Activated naive CD8-positive, alpha-beta T cell (primary cell): ENCODE data around the gene PFKFB1.
"Not testable (repeated sequence)": the region's sequence is repeated elsewhere in the genome, so short reads cannot be mapped to it uniquely, and the experiment has no call there.

Source experiments
- H3K27ac Mint-ChIP-seq: one replicate; pipeline ENCODE4 v1.8.0; 2021; ENCODE audit warnings: mixed read lengths
- H3K27me3 Mint-ChIP-seq: one replicate; pipeline ENCODE4 v1.8.0; 2021; ENCODE audit warnings: mixed read lengths
- H3K36me3 Mint-ChIP-seq: one replicate; pipeline ENCODE4 v1.8.0; 2021; ENCODE audit warnings: mixed read lengths
- H3K4me1 Mint-ChIP-seq: one replicate; pipeline ENCODE4 v1.8.0; 2021; ENCODE audit warnings: low read depth, mixed read lengths
- H3K4me3 Mint-ChIP-seq: one replicate; pipeline ENCODE4 v1.8.0; 2021; ENCODE audit warnings: mild to moderate bottlenecking, mixed read lengths
- H3K9me3 Mint-ChIP-seq: one replicate; pipeline ENCODE4 v1.8.0; 2021; ENCODE audit warnings: low read depth, mixed read lengths

The PFKFB1 gene

DNA sequence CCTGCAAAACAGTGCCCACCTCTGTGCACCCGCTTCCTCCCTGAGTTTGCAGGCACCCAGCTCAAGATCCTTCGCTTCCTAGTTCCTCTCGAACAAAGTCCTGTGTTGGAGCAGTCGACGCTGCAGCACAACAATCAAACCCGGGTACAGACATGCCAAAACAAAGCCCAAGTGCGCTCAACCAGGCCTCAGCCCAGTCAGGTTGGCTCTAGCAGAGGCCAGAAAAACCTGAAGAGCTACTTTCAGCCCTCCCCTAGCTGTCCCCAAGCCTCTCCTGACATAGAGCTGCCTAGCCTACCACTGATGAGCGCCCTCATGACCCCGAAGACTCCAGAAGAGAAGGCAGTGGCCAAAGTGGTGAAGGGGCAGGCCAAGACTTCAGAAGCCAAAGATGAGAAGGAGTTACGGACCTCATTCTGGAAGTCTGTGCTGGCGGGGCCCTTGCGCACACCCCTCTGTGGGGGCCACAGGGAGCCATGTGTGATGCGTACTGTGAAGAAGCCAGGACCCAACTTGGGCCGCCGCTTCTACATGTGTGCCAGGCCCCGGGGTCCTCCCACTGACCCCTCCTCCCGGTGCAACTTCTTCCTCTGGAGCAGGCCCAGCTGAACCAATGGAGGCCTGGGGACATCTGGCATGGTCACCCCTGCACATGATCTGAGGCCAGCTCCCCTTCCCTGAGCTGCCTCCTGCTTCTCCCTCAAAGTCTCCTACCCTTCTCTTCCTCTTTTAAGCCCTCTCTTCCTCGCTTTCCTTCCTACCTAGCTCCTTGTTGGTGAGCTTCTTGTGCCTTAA, 13.0 kb upstream of the PFKFB1 start:
- no peak overlapping the region for H3K27ac Mint-ChIP-seq
- no peaks in the 10 kb centered on the region for H3K9me3 Mint-ChIP-seq
- H3K4me1 Mint-ChIP-seq, result peaks cover 29% of the 10 kb centered on the region
- H3K4me3 Mint-ChIP-seq, result no peak overlapping the region
- H3K27me3 Mint-ChIP-seq, result no peaks in the 10 kb centered on the region
- H3K36me3 Mint-ChIP-seq, result peaks cover 10% of the 10 kb centered on the region

DNA sequence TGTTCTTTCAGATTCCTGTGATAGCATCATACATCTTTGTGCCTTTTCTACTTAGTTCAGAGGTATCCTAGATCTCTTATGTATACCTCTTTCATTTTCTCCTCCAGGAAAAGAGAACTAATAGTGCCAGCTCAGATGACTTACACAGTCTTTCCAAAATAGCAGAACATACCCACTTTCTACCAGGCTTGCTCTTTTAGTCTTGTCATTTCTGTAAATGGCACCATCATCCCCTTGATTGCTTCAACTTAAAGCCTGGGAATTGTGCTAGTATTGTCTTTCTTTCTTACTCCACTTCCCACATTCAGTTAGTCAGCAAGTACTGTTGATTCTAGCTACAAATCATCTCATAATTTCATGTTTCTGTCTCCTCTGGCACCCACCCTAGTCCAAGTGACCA, 11.3 kb upstream of the PFKFB1 start:
- Mint-ChIP-seq H3K4me3 (no peak overlapping the region), H3K4me1 (peaks cover 39% of the 10 kb centered on the region), H3K9me3 (no peaks in the 10 kb centered on the region), H3K36me3 (peaks cover 10% of the 10 kb centered on the region), H3K27ac (no peak overlapping the region), H3K27me3 (no peaks in the 10 kb centered on the region)

DNA sequence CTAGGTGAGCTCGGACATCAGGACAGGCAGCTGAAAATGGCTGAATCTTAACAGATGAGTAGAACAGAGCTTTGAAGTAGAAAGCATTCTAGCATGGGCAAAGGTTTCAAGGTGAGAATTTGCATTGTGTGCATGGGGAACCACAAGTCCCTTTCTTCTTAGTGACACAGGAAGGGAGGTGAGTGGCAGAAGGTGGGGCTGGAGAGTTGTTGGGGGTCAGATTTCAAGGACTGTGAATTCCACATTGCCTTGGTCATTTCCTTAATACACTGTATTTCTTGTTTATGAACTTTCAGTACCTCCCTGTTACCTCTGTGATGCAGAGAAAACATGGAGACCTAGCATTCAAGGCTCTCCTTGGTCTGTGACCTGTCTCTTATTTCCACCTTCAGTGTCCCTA, 10.2 kb upstream of the PFKFB1 start:
- H3K27ac Mint-ChIP-seq, result no peak overlapping the region
- H3K4me3 Mint-ChIP-seq, result no peak overlapping the region
- H3K36me3 Mint-ChIP-seq, result peaks cover 10% of the 10 kb centered on the region

DNA sequence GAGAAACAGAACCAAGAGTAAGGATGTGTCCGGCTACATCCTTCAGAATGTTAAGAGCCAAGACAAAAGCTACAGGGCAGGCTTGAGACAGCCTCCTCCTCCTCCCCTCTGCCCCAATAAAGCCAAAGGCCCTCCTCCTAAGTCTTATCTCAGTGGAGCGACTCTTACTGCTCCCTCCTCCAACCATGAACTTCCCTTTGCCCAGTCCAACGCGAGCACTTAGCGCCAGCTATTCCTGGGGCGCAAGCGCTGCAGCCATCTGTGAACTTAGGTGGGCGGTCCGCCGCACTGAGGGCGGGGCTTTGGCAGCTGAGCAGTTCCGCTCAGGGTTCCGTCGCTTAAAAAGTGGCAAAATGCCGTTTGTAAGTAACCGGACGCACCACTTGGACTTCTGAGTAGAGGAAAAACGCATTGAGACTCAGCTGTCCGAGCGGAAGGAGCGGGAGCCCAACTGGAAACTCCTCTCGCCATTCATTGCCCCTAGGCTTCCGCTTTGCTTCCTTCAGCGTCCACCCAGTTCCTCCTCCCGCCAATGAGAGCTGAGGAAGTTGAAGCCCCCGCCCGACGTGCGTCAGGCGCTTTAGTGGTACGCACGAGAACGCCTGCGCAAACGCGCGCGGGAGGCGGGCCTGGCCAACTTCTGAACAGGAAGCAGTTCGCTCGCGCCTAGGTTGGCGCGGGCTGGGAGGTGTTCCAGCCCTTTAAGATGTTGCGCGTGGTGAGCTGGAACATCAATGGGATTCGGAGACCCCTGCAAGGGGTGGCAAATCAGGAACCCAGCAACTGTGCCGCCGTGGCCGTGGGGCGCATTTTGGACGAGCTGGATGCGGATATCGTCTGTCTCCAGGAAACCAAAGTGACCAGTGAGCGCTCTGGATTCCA, 6.0 kb upstream of the PFKFB1 start, which contains the start of gene APEX2:
Gene APEX2, plus strand, starts transcription at position 647 of the 882 bp plus-strand sequence. Its CDS starts 60 bp downstream, at position 707.
- Mint-ChIP-seq H3K4me3 (peak within 1 kb of the TSS; percentile 96), H3K9me3 (no peaks in the 10 kb centered on the region), H3K4me1 (peaks cover 26% of the 10 kb centered on the region), H3K27ac (peak within 1 kb of the TSS; percentile 89), H3K27me3 (no peaks in the 10 kb centered on the region), H3K36me3 (peaks cover 3% of the 10 kb centered on the region)

More for the DNA sequence above, 10.2 kb upstream of the PFKFB1 start:
- H3K27me3 Mint-ChIP-seq, result no peaks in the 10 kb centered on the region
- no peaks in the 10 kb centered on the region for H3K9me3 Mint-ChIP-seq
- H3K4me1 Mint-ChIP-seq, result peaks cover 36% of the 10 kb centered on the region

DNA sequence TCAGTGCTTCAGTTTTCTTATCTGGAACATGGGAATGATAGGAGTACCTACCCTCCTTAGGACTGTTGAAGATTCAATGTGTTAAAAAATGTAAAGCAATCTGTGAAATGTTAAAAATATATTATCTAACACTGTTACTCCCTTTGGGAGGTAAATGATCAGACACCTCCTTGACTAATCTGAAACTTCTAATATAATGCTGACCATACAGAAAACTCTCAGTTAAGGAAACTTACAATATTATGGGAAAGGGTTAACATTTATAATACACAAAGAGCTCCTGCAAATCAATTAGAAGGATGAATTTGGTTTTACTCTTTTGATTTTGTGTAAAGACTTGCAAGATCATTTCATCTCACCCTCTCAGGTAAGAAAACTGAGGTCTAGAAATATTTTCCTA, 1.6 kb upstream of the PFKFB1 start:
- H3K36me3 Mint-ChIP-seq, result no peaks in the 10 kb centered on the region
- H3K27ac Mint-ChIP-seq, result no peak overlapping the region
- H3K27me3 Mint-ChIP-seq, result no peaks in the 10 kb centered on the region
- H3K4me1 Mint-ChIP-seq, result peaks cover 5% of the 10 kb centered on the region
- no peak overlapping the region for H3K4me3 Mint-ChIP-seq
- H3K9me3 Mint-ChIP-seq, result no peaks in the 10 kb centered on the region

DNA sequence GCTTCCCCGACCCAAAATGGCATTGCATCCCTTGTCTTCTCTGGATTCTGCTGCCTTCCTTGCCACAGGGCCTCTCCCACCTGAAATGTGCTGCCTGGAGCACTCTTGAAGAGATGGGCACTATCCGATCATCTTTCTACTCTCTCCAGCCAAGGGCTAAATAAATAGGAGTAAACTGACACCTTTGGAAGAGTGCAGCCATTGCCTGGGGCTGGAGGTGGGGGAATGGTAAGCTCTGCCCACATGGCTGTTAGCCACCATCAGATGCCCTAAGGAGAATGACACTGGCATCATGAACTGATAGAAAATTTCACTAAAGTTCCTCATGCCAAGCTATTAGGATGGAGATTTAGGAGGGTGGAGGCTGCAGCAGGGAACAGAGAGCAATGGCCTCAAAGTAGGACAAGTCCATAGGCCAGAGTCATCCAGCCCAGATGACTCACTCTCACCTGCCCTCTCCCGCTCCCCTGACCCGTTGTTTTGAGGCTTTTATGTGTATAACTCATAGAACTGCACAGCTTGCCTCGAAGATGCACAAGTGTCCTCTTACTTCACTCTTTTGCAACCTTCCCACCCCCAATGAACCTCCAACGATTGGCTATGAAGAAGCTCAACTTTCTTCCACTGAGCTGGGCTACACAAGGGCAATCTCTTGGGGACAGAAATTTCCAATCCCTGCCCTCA, 822 bp upstream of the PFKFB1 start:
- H3K27ac Mint-ChIP-seq, result no peak overlapping the region
- peaks cover 5% of the 10 kb centered on the region for H3K4me1 Mint-ChIP-seq
- no peaks in the 10 kb centered on the region for H3K9me3 Mint-ChIP-seq
- H3K27me3 Mint-ChIP-seq, result no peaks in the 10 kb centered on the region
- H3K36me3 Mint-ChIP-seq, result no peaks in the 10 kb centered on the region
- H3K4me3 Mint-ChIP-seq, result no peak overlapping the region

DNA sequence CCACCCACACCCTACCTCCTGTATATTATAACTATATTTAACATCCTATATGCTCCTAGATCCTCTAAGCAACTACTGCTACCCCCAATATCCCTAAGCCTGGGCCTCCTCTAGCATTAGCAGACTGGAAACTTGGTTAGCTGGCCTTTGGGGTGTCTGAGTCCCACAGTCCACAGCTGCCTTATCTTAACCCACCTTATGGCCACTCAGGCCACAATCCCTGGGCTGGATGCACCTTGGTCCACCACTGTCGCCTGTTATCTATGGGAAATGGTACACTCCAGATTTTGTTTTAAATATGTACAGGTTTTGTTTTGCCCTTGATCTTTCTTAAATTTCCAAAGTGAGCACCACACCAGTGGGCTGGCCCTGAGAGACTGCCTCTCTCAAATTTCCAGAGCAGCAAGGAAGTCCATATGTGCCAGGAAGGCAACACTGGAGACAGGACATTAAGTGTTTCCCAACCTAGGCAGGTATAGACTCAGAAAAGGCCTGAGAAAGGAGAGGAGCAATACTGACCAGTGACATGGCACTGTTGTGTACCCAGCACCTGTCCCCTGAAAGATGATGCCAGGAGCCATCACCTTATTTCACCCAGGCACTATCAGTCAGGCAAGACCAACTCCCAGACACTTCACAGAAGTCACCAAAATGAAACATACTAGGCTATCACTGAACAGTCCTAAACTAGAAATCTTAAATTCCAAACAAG, 921 bp downstream of the PFKFB1 start:
- no peaks in the 10 kb centered on the region for H3K27me3 Mint-ChIP-seq
- no peaks in the 10 kb centered on the region for H3K9me3 Mint-ChIP-seq
- no peak overlapping the region for H3K4me3 Mint-ChIP-seq

DNA sequence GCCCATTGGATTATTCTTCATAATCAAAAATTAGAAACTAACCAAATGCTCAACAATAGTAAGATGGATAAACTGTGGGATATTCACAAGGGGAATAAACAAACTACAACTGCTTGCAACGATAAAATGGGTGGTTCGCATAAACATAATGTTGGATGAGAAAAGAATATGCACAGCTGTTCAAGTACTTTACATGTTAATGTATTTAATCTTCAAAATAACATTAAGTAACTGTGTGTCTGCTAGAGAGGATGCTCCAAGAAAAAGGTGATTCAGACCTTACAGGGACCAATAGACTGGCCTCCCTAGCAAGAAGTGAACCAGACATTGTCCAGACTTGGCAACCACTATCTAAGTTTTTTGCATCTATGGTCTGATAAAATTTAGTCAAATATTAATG, 2.3 kb downstream of the PFKFB1 start:
- H3K27me3 Mint-ChIP-seq, result no peaks in the 10 kb centered on the region
- no peak overlapping the region for H3K27ac Mint-ChIP-seq
- H3K4me1 Mint-ChIP-seq, result no peaks in the 10 kb centered on the region
- H3K36me3 Mint-ChIP-seq, result no peaks in the 10 kb centered on the region
- H3K9me3 Mint-ChIP-seq, result peaks cover 4% of the 10 kb centered on the region
- no peak overlapping the region for H3K4me3 Mint-ChIP-seq

More for the DNA sequence above, 921 bp downstream of the PFKFB1 start:
- Mint-ChIP-seq H3K27ac (no peak overlapping the region), H3K4me1 (no peaks in the 10 kb centered on the region), H3K36me3 (no peaks in the 10 kb centered on the region)

DNA sequence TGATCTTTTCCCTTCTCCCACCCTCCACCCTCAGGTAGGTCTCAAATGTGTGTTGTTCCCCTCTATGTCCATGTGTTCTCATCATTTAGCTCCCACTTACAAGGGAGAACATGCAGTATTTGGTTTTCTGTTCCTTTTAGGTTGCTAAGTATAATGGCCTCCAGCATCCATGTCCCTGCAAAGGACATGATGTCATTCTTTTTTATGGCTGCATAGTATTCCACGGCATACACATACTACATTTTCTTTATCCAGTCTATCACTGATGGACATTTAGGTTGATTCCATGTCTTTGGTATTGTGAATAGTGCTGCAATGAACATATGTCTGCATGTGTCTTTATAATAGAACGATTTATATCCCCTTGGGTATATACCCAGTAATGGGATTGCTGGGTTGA, 10.7 kb downstream of the PFKFB1 start:
- H3K4me3 Mint-ChIP-seq, H3K27me3 Mint-ChIP-seq, H3K27ac Mint-ChIP-seq, H3K36me3 Mint-ChIP-seq, H3K4me1 Mint-ChIP-seq, H3K9me3 Mint-ChIP-seq: not testable (repeated sequence)

DNA sequence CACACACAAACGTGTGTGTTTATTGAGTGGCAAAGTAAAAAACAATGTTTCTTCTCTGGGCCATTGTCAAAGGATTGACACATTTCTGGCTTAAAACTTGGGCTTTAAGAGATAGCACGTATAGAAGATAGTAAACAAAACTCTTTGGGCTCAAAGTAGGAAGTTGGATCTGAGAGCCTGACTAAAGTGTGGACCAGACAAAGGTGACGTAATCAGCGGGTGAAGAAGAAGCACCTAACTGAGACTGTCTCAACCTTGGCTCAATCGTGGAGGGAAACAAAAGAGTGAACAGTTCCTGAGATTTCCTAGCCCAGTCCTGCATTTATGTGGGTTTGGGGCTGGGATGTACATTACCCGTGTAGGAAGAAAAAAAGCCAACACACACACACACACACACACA, 13.7 kb downstream of the PFKFB1 start:
- Mint-ChIP-seq H3K4me3 (no peak overlapping the region), H3K9me3 (no peaks in the 10 kb centered on the region), H3K36me3 (peaks cover 2% of the 10 kb centered on the region), H3K27ac (no peak overlapping the region), H3K27me3 (no peaks in the 10 kb centered on the region), H3K4me1 (no peaks in the 10 kb centered on the region)

DNA sequence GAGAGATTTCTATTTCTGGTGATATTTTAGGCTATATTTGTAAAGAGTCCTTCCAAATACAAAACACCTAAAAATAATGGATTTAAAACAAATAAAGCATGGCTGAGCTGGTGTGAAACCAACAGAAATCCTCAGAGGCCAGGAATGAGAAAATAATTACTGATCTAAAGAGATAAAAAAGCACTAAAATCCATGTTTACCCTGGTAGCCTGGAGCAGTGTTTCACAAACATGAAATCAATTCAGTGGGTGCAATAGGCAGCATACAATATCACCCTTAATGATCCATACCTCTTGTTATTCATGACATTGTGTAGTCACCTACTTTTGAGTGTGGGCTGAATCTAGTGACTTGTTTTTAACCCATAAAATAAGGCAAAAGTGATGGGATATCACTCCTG, 14.6 kb downstream of the PFKFB1 start:
- no peaks in the 10 kb centered on the region for H3K4me1 Mint-ChIP-seq
- peaks cover 2% of the 10 kb centered on the region for H3K36me3 Mint-ChIP-seq
- H3K4me3 Mint-ChIP-seq, result no peak overlapping the region
- no peak overlapping the region for H3K27ac Mint-ChIP-seq
- H3K9me3 Mint-ChIP-seq, result no peaks in the 10 kb centered on the region
- H3K27me3 Mint-ChIP-seq, result no peaks in the 10 kb centered on the region

DNA sequence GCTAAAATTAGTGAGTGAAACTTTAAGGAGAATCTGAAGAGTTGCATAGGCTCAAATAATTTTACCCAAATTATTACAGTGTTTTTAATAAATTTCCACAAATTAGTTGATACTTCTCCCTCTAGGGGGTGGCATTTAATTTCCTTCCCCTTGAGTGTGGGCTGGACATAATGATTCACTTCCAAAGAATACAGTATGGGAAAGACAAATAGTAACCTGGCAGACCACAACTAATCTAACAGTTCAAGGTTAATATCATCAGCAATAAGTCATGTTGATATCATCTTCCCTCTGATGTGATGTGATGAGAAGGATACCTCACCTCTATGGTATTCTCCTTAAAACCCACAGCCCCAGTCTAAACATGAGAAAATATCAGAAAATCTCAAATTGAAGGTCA, 15.5 kb downstream of the PFKFB1 start:
- no peaks in the 10 kb centered on the region for H3K4me1 Mint-ChIP-seq
- H3K27me3 Mint-ChIP-seq, result no peaks in the 10 kb centered on the region
- H3K27ac Mint-ChIP-seq, result no peak overlapping the region
- no peak overlapping the region for H3K4me3 Mint-ChIP-seq
- peaks cover 2% of the 10 kb centered on the region for H3K36me3 Mint-ChIP-seq
- no peaks in the 10 kb centered on the region for H3K9me3 Mint-ChIP-seq

DNA sequence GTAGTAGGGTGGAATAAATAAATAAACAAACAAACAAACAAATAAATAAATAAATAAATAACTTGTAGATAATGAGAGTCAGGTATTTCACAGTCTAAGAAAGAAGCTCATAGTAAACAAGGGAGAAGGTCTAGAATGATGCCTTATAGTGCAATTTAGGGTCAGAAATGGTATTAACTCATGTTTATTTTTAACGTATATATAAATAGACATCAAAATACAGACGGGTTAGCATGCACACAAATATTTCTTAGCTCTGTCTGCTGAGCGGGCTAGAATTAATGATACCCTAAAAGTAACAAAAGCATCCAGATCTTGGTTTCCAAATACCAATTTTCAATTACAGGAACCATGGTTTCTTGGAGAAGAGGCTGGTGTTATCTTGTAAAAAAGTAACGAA, 16.6 kb downstream of the PFKFB1 start:
- Mint-ChIP-seq H3K9me3 (no peaks in the 10 kb centered on the region), H3K36me3 (peaks cover 2% of the 10 kb centered on the region), H3K4me1 (no peaks in the 10 kb centered on the region), H3K4me3 (no peak overlapping the region), H3K27ac (no peak overlapping the region), H3K27me3 (no peaks in the 10 kb centered on the region)

DNA sequence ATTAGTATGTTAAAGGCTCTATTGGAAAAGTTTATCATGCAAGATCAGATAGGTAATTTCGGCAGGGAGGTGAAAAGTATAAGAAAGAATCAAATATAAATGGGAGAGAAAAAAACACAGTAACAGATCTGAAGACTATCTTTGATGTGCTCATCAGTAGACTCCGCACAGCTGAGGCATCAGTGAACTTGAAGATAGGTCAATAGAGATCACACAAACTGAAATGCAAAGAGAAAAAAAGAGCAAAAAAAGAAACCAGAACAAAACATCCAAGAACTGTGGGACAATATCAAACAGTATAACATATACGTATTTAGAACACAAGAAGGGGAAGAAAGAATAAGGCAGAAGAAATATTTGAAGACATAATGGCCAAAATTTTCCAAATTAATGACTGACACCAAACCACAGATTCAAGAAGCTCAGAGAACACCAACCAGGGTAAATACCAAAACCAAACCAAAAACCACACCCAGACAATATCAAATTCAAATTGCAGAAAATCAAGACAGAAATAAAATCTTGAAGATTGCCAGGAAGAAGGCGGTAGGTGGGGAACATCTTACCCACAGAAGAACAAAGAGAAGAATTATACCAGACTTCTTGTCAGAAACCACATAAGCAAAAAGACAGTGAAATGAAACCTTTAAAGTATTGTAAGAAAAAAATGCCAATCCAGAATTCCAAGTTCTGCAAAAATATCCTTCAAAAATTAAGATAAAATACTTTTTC, 29.1 kb downstream of the PFKFB1 start:
- H3K4me1 Mint-ChIP-seq, result peaks cover 39% of the 10 kb centered on the region
- peaks cover 2% of the 10 kb centered on the region for H3K36me3 Mint-ChIP-seq
- H3K4me3 Mint-ChIP-seq, result peak overlapping the region; percentile 61
- H3K9me3 Mint-ChIP-seq, result no peaks in the 10 kb centered on the region
- no peaks in the 10 kb centered on the region for H3K27me3 Mint-ChIP-seq
- H3K27ac Mint-ChIP-seq, result peak overlapping the region; percentile 22
